K562 (cell line): ENCODE data around the gene HDAC10. TPM values are rescaled to one million over a fixed set of nuclear protein-coding genes. Genes with fewer than 3 reads are reported as not detected.

Experiments
- ATAC-seq: fragments of 200-7000 bp; cut with Tn5 transposase; 3 replicates; pipeline ENCODE4 v1.9.1; 2020; ENCODE audit warnings: moderate library complexity
- BruUV-seq: library from RNA; stranded (reverse); fragments of 400-500 nt; replicated peaks from 2 replicates; lab custom pipeline; 2021; lab: Mats Ljungman, UMichigan
- CTCF ChIA-PET: fragments of 300-600 bp; formaldehyde crosslinking; extraction: SDS; loops from one replicate; lab custom pipeline; 2021; ENCODE audit warnings: low intra/inter-chr PET ratio; lab: Yijun Ruan, JAX
- POLR2A ChIA-PET: fragments of 300-600, 350-650 bp; sonication (Branson Sonifier 250); formaldehyde crosslinking; extraction: SDS; loops from one replicate; lab custom pipeline; 2021; ENCODE audit warnings: antibody characterized with exemption, inconsistent platforms; lab: Yijun Ruan, JAX
- DNase-seq, 4 experiments: peaks; one replicate each; pipeline versions ENCODE4 v3.0.0 to v3.0.0-alpha.2; 2011 to 2018; ENCODE audit warnings: low spot score in 3 of 4, mixed read lengths in 3 of 4; ENCODE audit errors: extremely low read depth in 1 of 4
- FAIRE-seq: peaks from 2 replicates; lab custom pipeline; 2011; peaks lifted over from hg19 to GRCh38; lab: Jason Lieb, UNC
- H2AFZ ChIP-seq: 2 replicates; pipeline ENCODE4 v1.6.0; 2011; ENCODE audit warnings: low read depth, low read length, control low read depth, inconsistent platforms
- H3K27ac ChIP-seq: fragments of 200-600 bp; 3 replicates; pipeline ENCODE4 v1.8.0; 2011; ENCODE audit warnings: low read depth, mild to moderate bottlenecking, control low read depth, inconsistent platforms, low read length, moderate library complexity, mixed read lengths; ENCODE audit errors: extremely low read depth
- H3K27me3 ChIP-seq, 2 experiments: fragments of 300-600 bp in 1 of 2; 2 replicates in 1 of 2; 3 replicates in 1 of 2; pipeline versions ENCODE4 v1.6.0 to v1.8.0; 2011; ENCODE audit warnings: inconsistent platforms in 2 of 2, low read length in 2 of 2, mild to moderate bottlenecking in 1 of 2, mixed read lengths in 1 of 2, moderate library complexity in 1 of 2; ENCODE audit not compliant: control insufficient read depth in 2 of 2, insufficient read depth in 2 of 2
- H3K36me3 ChIP-seq: fragments of 300-600 bp; 3 replicates; pipeline ENCODE4 v1.8.0; 2011; ENCODE audit warnings: mild to moderate bottlenecking, low read length, inconsistent platforms; ENCODE audit not compliant: control insufficient read depth, insufficient read depth
- H3K4me1 ChIP-seq, 2 experiments: fragments of 200-600 bp in 1 of 2; replicated peaks in 1 of 2; 2 replicates in 1 of 2; 3 replicates in 1 of 2; pipeline versions ENCODE4 v1.5.1 to v1.8.0; 2011; ENCODE audit warnings: inconsistent platforms in 2 of 2, low read length in 2 of 2, mild to moderate bottlenecking in 1 of 2, mixed read lengths in 1 of 2, moderate library complexity in 1 of 2; ENCODE audit not compliant: control insufficient read depth in 2 of 2, insufficient read depth in 2 of 2
- H3K4me2 ChIP-seq: 2 replicates; pipeline ENCODE4 v1.6.1; 2011; ENCODE audit warnings: low read length, control low read depth, inconsistent platforms, mixed read lengths; ENCODE audit not compliant: insufficient read depth
- H3K4me3 ChIP-seq: fragments of 200-600 bp; sonication (generic), shearing (Covaris generic); 2 replicates; pipeline ENCODE4 v1.5.1; 2016; ENCODE audit warnings: control low read depth, inconsistent platforms
- H3K79me2 ChIP-seq: fragments of 200-600 bp; 3 replicates; pipeline ENCODE4 v1.8.0; 2011; ENCODE audit warnings: low read length, inconsistent platforms; ENCODE audit not compliant: control insufficient read depth, insufficient read depth
- H3K9ac ChIP-seq, 2 experiments: 2 replicates each; pipeline versions ENCODE4 v1.6.0 to v1.6.1; 2011; ENCODE audit warnings: low read depth in 2 of 2, low read length in 2 of 2, control low read depth in 1 of 2, inconsistent platforms in 1 of 2, mild to moderate bottlenecking in 1 of 2, mixed read lengths in 1 of 2; ENCODE audit not compliant: insufficient read depth in 1 of 2
- H3K9me1 ChIP-seq: one replicate; pipeline ENCODE4 v1.6.0; 2011; ENCODE audit warnings: inconsistent platforms, mild to moderate bottlenecking, low read length, moderate library complexity; ENCODE audit not compliant: control insufficient read depth, insufficient read depth
- H3K9me3 ChIP-seq: replicated peaks from 2 replicates; pipeline ENCODE4 v1.5.1; 2011; ENCODE audit warnings: low read depth, low read length, inconsistent platforms; ENCODE audit not compliant: control insufficient read depth, insufficient read depth
- H4K20me1 ChIP-seq: replicated peaks from 2 replicates; pipeline ENCODE4 v1.6.1; 2011; ENCODE audit warnings: low read length, inconsistent platforms, mixed read lengths; ENCODE audit not compliant: control insufficient read depth, insufficient read depth
- CREB1 ChIP-seq, 2 experiments: sonication (generic) in 1 of 2; formaldehyde crosslinking in 1 of 2; IDR thresholded peaks; 2 replicates each; pipeline versions ENCODE4 v1.6.1 to v1.8.0; 2012 to 2022; ENCODE audit warnings: inconsistent platforms in 1 of 2, mild to moderate bottlenecking in 1 of 2, missing genetic modification reagents in 1 of 2, moderate library complexity in 1 of 2
- FOXJ2 ChIP-seq: fragments of 200-800 bp; sonication (Bioruptor generic); IDR thresholded peaks from 2 replicates; pipeline ENCODE4 v1.6.1; 2016; ENCODE audit warnings: missing genetic modification characterization, missing compliant biosample characterization
- HDAC8 ChIP-seq: fragments of 450-650 bp; IDR thresholded peaks from 2 replicates; pipeline ENCODE4 v1.6.1; 2016; ENCODE audit warnings: mild to moderate bottlenecking, missing genetic modification characterization, moderate library complexity, missing compliant biosample characterization
- HNRNPK ChIP-seq: fragments of 200-400 bp; formaldehyde crosslinking; IDR thresholded peaks from one replicate; pipeline ENCODE4 v1.6.1; 2018; ENCODE audit warnings: mild to moderate bottlenecking, low read depth, low read length; ENCODE audit not compliant: poor library complexity, severe bottlenecking
- MYC ChIP-seq, 2 experiments: fragments of 250-450 bp in 1 of 2; sonication (Bioruptor Pico) in 1 of 2; IDR thresholded peaks; 2 replicates each; pipeline versions ENCODE4 v1.5.1 to v1.6.1; 2012 to 2021; ENCODE audit warnings: low read depth in 2 of 2, borderline replicate concordance in 1 of 2, improper control_type of control experiment in 1 of 2, low read length in 1 of 2, mild to moderate bottlenecking in 1 of 2, moderate library complexity in 1 of 2
- NR2C1 ChIP-seq, 2 experiments: fragments of 450-650 bp; IDR thresholded peaks; 2 replicates each; pipeline ENCODE4 v1.6.1; 2017; ENCODE audit warnings: mild to moderate bottlenecking in 2 of 2, antibody characterized with exemption in 1 of 2, inconsistent platforms in 1 of 2, missing compliant biosample characterization in 1 of 2, missing genetic modification characterization in 1 of 2
- POLR2H ChIP-seq: IDR thresholded peaks from 2 replicates; pipeline ENCODE4 v1.6.1; 2016; ENCODE audit warnings: missing genetic modification characterization, low read depth, mild to moderate bottlenecking, control low read depth, missing compliant biosample characterization, moderate library complexity
- RBM22 ChIP-seq: fragments of 200-400 bp; formaldehyde crosslinking; IDR thresholded peaks from 2 replicates; pipeline ENCODE4 v1.6.1; 2018; ENCODE audit warnings: low read length, low read depth; ENCODE audit not compliant: poor library complexity, severe bottlenecking
- SAFB2 ChIP-seq: fragments of 200-400 bp; formaldehyde crosslinking; IDR thresholded peaks from 2 replicates; pipeline ENCODE4 v1.6.1; 2018; ENCODE audit warnings: borderline replicate concordance, low read length, low read depth, moderate library complexity; ENCODE audit not compliant: severe bottlenecking
- SMARCB1 ChIP-seq: IDR thresholded peaks from 2 replicates; pipeline ENCODE4 v1.6.1; 2011; ENCODE audit warnings: improper control_type of control experiment, low read depth; ENCODE audit not compliant: insufficient read length
- TAF1 ChIP-seq: IDR thresholded peaks from 2 replicates; pipeline ENCODE4 v1.6.1; 2011; ENCODE audit warnings: mild to moderate bottlenecking, low read length, moderate library complexity; ENCODE audit not compliant: insufficient read depth, control insufficient read depth, severe bottlenecking; ENCODE audit errors: extremely low read depth
- WGBS: fragments of 100-300 bp; shearing (Covaris generic); methylation state at CpG from one replicate; pipeline ENCODE4 v1.1.6; 2016; ENCODE audit warnings: low coverage, mixed read lengths; ENCODE audit not compliant: insufficient coverage; ENCODE audit errors: missing lambda C conversion rate; 5-methylcytosine and 5-hydroxymethylcytosine counted together
- in situ Hi-C: fragments of 300-500 bp; cut with MboI; formaldehyde crosslinking; loops from 4 replicates; pipeline ENCODE4 v1.15.0; 2018; ENCODE audit warnings: inconsistent platforms, mixed read lengths
- intact Hi-C: fragments of 100-400 bp; cut with micrococcal nuclease; formaldehyde crosslinking; loops from 2 replicates; pipeline ENCODE4 v1.14.2; 2022
- polyA plus RNA-seq, 8 experiments: library from polyadenylated mRNA; depleted of rRNA in 4 of 8; stranded (reverse) in 5 of 8; unstranded in 3 of 8; fragments of >200 nt; fragmentation: Nextera tagmentation in 2 of 8; fragmentation: Illumina TruSeq in 1 of 8; extraction: Ambion mirVana in 2 of 8; extraction: Trizol in 1 of 8; gene quantifications; 2 replicates each; pipeline versions ENCODE4 v1.2.1 to v1.2.3, GENCODE V29; 2011 to 2014; ENCODE audit warnings: inconsistent platforms in 1 of 8, missing spikeins in 1 of 8
- total RNA-seq, 7 experiments: library from RNA; depleted of rRNA in 6 of 7; stranded (reverse); fragments of >200 nt in 6 of 7; fragmentation: Illumina TruSeq in 2 of 7; extraction: Trizol in 2 of 7; gene quantifications; 2 replicates each; pipeline versions ENCODE4 v1.2.1 to v1.2.3, GENCODE V29; 2011 to 2021; ENCODE audit warnings: low replicate concordance in 1 of 7
- TF ChIP-seq, protein P1 (sequence below): sonication (generic); formaldehyde crosslinking; IDR thresholded peaks from 2 replicates; pipeline ENCODE4 v1.8.0; 2022; ENCODE audit warnings: mild to moderate bottlenecking, missing genetic modification reagents
- TF ChIP-seq, protein P2 (sequence below): fragments of 450-650 bp; formaldehyde crosslinking; IDR thresholded peaks from 2 replicates; pipeline ENCODE4 v1.4.0; 2020; ENCODE audit warnings: mild to moderate bottlenecking, mixed read lengths

The HDAC10 gene
- total and polyA plus RNA-seq, 9 of the 15 experiments (the other 6 are each of a cell fraction or from before 2014, with no cell fraction given), result 0.10 to 44.2 (median 6.5) TPM

DNA sequence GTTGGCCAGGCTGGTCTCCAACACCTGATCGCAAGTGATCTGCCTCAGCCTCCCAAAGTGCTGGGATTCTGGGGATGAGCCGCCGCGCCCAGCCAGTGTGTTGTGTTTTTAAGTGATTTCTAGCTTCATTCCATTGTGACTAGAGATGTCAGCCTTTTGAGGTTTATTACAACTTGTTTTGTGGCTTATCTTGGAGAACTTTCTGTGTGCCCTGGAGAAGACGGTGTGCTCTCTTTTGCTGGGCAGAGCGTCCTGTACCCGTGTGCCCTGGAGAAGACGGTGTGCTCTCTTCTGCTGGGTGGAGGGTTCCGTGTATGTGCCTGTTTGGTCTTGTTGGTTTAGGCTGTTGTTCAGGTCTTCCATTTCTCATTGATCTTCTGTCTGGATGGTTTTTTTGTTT is 37.8 kb downstream of the HDAC10 start (continued):
- TF ChIP-seq MYC (IDR thresholded peaks at IDR 0.05; ENCODE audit: low read depth, low read length), result no peak
- no peak for TF ChIP-seq MYC (CRISPR knock-in tag; IDR thresholded peaks at IDR 0.05; ENCODE audit: borderline replicate concordance, low read depth)
- TF ChIP-seq, protein P1, sequence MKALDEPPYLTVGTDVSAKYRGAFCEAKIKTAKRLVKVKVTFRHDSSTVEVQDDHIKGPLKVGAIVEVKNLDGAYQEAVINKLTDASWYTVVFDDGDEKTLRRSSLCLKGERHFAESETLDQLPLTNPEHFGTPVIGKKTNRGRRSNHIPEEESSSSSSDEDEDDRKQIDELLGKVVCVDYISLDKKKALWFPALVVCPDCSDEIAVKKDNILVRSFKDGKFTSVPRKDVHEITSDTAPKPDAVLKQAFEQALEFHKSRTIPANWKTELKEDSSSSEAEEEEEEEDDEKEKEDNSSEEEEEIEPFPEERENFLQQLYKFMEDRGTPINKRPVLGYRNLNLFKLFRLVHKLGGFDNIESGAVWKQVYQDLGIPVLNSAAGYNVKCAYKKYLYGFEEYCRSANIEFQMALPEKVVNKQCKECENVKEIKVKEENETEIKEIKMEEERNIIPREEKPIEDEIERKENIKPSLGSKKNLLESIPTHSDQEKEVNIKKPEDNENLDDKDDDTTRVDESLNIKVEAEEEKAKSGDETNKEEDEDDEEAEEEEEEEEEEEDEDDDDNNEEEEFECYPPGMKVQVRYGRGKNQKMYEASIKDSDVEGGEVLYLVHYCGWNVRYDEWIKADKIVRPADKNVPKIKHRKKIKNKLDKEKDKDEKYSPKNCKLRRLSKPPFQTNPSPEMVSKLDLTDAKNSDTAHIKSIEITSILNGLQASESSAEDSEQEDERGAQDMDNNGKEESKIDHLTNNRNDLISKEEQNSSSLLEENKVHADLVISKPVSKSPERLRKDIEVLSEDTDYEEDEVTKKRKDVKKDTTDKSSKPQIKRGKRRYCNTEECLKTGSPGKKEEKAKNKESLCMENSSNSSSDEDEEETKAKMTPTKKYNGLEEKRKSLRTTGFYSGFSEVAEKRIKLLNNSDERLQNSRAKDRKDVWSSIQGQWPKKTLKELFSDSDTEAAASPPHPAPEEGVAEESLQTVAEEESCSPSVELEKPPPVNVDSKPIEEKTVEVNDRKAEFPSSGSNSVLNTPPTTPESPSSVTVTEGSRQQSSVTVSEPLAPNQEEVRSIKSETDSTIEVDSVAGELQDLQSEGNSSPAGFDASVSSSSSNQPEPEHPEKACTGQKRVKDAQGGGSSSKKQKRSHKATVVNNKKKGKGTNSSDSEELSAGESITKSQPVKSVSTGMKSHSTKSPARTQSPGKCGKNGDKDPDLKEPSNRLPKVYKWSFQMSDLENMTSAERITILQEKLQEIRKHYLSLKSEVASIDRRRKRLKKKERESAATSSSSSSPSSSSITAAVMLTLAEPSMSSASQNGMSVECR (CRISPR knock-in tag), result no peak
- no peak for TF ChIP-seq HDAC8 (tag)

GRCh38 chr22:50211147-50211546 is 39.9 kb downstream of the HDAC10 start:
- ChIA-PET POLR2A (no interaction called here), CTCF (no interaction called here)
- H3K27ac ChIP-seq, result no peak overlapping the region
- H3K9ac ChIP-seq, result no peak overlapping the region
- H3K79me2 ChIP-seq, result peaks cover 13% of the 10 kb centered on the region; the same call in 2 of the 3 replicates
- BruUV-seq, result no TSS peak
- peaks cover 66% of the 10 kb centered on the region for H3K36me3 ChIP-seq
- in situ Hi-C loops (loop anchor here (5.0 kb wide), 1 partner anchor 69 kb away; no protein-coding TSS in a partner anchor), intact Hi-C loops (no loop called here)
- H3K27me3 ChIP-seq, result no peaks in the 10 kb centered on the region
- H3K9me1 ChIP-seq, result no peaks in the 10 kb centered on the region
- H3K4me1 ChIP-seq, result peaks cover 0 to 30% of the 10 kb centered on the region in 2 experiments; a peak in 2 of 5 replicates
- 93% methylated on average over 13 of the region's 14 CpGs for WGBS
- H3K4me2 ChIP-seq, result no peak overlapping the region
- no peak overlapping the region for H2AFZ ChIP-seq
- FAIRE-seq (no peak), DNase-seq (no peak), ATAC-seq (no peak)
- H3K9me3 ChIP-seq, result 0 out of 2 replicates have a peak, but pooled peaks cover 2% of the 10 kb centered on the region
- H3K4me3 ChIP-seq, result no peak overlapping the region
- 0 out of 2 replicates have a peak, but pooled peaks cover 3% of the 10 kb centered on the region for H4K20me1 ChIP-seq
- TF ChIP-seq HNRNPK (no peak), FOXJ2 (tag) (no peak), RBM22 (no peak), TAF1 (no peak), POLR2H (no peak), SMARCB1 (no peak), NR2C1 (IDR thresholded peaks at IDR 0.05) (no peak), NR2C1 (tag; IDR thresholded peaks at IDR 0.05) (no peak), SAFB2 (no peak), CREB1 (IDR thresholded peaks at IDR 0.05) (no peak), CREB1 (CRISPR knock-in tag; IDR thresholded peaks at IDR 0.05) (no peak)
- TF ChIP-seq, protein P2, sequence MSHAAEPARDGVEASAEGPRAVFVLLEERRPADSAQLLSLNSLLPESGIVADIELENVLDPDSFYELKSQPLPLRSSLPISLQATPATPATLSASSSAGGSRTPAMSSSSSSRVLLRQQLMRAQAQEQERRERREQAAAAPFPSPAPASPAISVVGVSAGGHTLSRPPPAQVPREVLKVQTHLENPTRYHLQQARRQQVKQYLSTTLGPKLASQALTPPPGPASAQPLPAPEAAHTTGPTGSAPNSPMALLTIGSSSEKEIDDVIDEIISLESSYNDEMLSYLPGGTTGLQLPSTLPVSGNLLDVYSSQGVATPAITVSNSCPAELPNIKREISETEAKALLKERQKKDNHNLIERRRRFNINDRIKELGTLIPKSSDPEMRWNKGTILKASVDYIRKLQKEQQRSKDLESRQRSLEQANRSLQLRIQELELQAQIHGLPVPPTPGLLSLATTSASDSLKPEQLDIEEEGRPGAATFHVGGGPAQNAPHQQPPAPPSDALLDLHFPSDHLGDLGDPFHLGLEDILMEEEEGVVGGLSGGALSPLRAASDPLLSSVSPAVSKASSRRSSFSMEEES, result no peak
